ENCODE data around the gene MRPS5. TPM values are rescaled to one million over a fixed set of nuclear protein-coding genes. Genes with fewer than 3 reads are reported as not detected.
"Not testable (repeated sequence)": the region's sequence is repeated elsewhere in the genome, so short reads cannot be mapped to it uniquely, and the experiment has no call there.

Gene MRPS5
- total RNA-seq, 1 donor from 2014 or later: 47.5 TPM

- TF ChIP-seq CTCF (IDR thresholded peaks at IDR 0.05; ENCODE audit: unreplicated experiment): no peak
- DNase-seq (ENCODE audit: low spot score): no peak
- no peaks in the 10 kb centered on the region for H3K4me1 Mint-ChIP-seq (ENCODE audit: unreplicated experiment)
- H3K27ac Mint-ChIP-seq (ENCODE audit: unreplicated experiment): no peak overlapping the region
- H3K36me3 Mint-ChIP-seq (ENCODE audit: low read depth, unreplicated experiment): peaks cover 35% of the 10 kb centered on the region
- peaks cover 1% of the 10 kb centered on the region for H3K27me3 Mint-ChIP-seq (ENCODE audit: unreplicated experiment)
- no peaks in the 10 kb centered on the region for H3K9me3 Mint-ChIP-seq (ENCODE audit: unreplicated experiment)
- H3K4me3 Mint-ChIP-seq (ENCODE audit: unreplicated experiment): no peak overlapping the region
Observed at GRCh38 chr2:95099910-95100309, 21.7 kb downstream of the MRPS5 start.

GRCh38 chr2:95098273-95098672, 23.3 kb downstream of the MRPS5 start:
- H3K27me3 Mint-ChIP-seq (ENCODE audit: unreplicated experiment); DNase-seq (ENCODE audit: low spot score); H3K9me3 Mint-ChIP-seq (ENCODE audit: unreplicated experiment); H3K27ac Mint-ChIP-seq (ENCODE audit: unreplicated experiment); H3K4me1 Mint-ChIP-seq (ENCODE audit: unreplicated experiment): not testable (repeated sequence)
- H3K4me3 Mint-ChIP-seq (ENCODE audit: unreplicated experiment): peak overlapping the region; percentile 45
- peaks cover 36% of the 10 kb centered on the region for H3K36me3 Mint-ChIP-seq (ENCODE audit: low read depth, unreplicated experiment)

- TF ChIP-seq CTCF (IDR thresholded peaks at IDR 0.05; ENCODE audit: unreplicated experiment): no peak
- Mint-ChIP-seq H3K4me1 (ENCODE audit: unreplicated experiment) (peaks cover 2% of the 10 kb centered on the region), H3K27me3 (ENCODE audit: unreplicated experiment) (no peaks in the 10 kb centered on the region), H3K4me3 (ENCODE audit: unreplicated experiment) (no peak overlapping the region), H3K27ac (ENCODE audit: unreplicated experiment) (no peak overlapping the region), H3K9me3 (ENCODE audit: unreplicated experiment) (no peaks in the 10 kb centered on the region), H3K36me3 (ENCODE audit: low read depth, unreplicated experiment) (peaks cover 46% of the 10 kb centered on the region)
- no peak for DNase-seq (ENCODE audit: low spot score)
Observed at GRCh38 chr2:95091885-95092555, 29.6 kb downstream of the MRPS5 start.

GRCh38 chr2:95087379-95087778, 34.2 kb downstream of the MRPS5 start:
- peaks cover 2% of the 10 kb centered on the region for H3K4me1 Mint-ChIP-seq (ENCODE audit: unreplicated experiment)
- peaks cover 41% of the 10 kb centered on the region for H3K36me3 Mint-ChIP-seq (ENCODE audit: low read depth, unreplicated experiment)
- H3K27me3 Mint-ChIP-seq (ENCODE audit: unreplicated experiment): no peaks in the 10 kb centered on the region
- no peak for TF ChIP-seq CTCF (IDR thresholded peaks at IDR 0.05; ENCODE audit: unreplicated experiment)
- no peaks in the 10 kb centered on the region for H3K9me3 Mint-ChIP-seq (ENCODE audit: unreplicated experiment)
- no peak overlapping the region for H3K4me3 Mint-ChIP-seq (ENCODE audit: unreplicated experiment)
- DNase-seq (ENCODE audit: low spot score): no peak
- no peak overlapping the region for H3K27ac Mint-ChIP-seq (ENCODE audit: unreplicated experiment)

- H3K27me3 Mint-ChIP-seq (ENCODE audit: unreplicated experiment): peaks cover 2% of the 10 kb centered on the region
- no peak overlapping the region for H3K27ac Mint-ChIP-seq (ENCODE audit: unreplicated experiment)
- DNase-seq (ENCODE audit: low spot score): no peak
- H3K36me3 Mint-ChIP-seq (ENCODE audit: low read depth, unreplicated experiment): peaks cover 28% of the 10 kb centered on the region
- no peak for TF ChIP-seq CTCF (IDR thresholded peaks at IDR 0.05; ENCODE audit: unreplicated experiment)
- no peaks in the 10 kb centered on the region for H3K9me3 Mint-ChIP-seq (ENCODE audit: unreplicated experiment)
- H3K4me3 Mint-ChIP-seq (ENCODE audit: unreplicated experiment): no peak overlapping the region
- H3K4me1 Mint-ChIP-seq (ENCODE audit: unreplicated experiment): peaks cover 2% of the 10 kb centered on the region
Observed at GRCh38 chr2:95086017-95086416, 35.6 kb downstream of the MRPS5 start.
